Stimulated activated CD8-positive, alpha-beta memory T cell treated with anti-CD3 and anti-CD28 coated beads, Interleukin-4, amount 100 ng/mL, for 48 hours (primary cell): ENCODE data around the gene NPAS1.

ENCODE experiments used
- DNase-seq: peaks from one replicate; pipeline ENCODE4 v3.0.0-alpha.2; 2020

The NPAS1 gene

GRCh38 chr19:47020132-47020805, 632 bp downstream of the NPAS1 start:
- no peak for DNase-seq

GRCh38 chr19:47020992-47021496, 1.4 kb downstream of the NPAS1 start:
- DNase-seq = no peak

GRCh38 chr19:47021536-47022139, 2.0 kb downstream of the NPAS1 start:
- no peak for DNase-seq

- DNase-seq = no peak
These were observed 2.5 kb downstream of the NPAS1 start for GRCh38 chr19:47022140-47022536.

GRCh38 chr19:47022541-47023447, 3.2 kb downstream of the NPAS1 start:
- DNase-seq = no peak

GRCh38 chr19:47023448-47023794, 3.8 kb downstream of the NPAS1 start:
- no peak for DNase-seq

- no peak for DNase-seq
These were observed 4.9 kb downstream of the NPAS1 start for GRCh38 chr19:47024502-47024901.

GRCh38 chr19:47026156-47026555, 6.5 kb downstream of the NPAS1 start:
- DNase-seq = no peak

GRCh38 chr19:47026889-47027288, 7.3 kb downstream of the NPAS1 start:
- DNase-seq = no peak

GRCh38 chr19:47027586-47028088, 8.0 kb downstream of the NPAS1 start:
- no peak for DNase-seq

GRCh38 chr19:47028195-47028601, 8.6 kb downstream of the NPAS1 start:
- DNase-seq = no peak

GRCh38 chr19:47032171-47032811, 12.7 kb downstream of the NPAS1 start:
- peak; percentile 71 for DNase-seq

GRCh38 chr19:47035127-47036096, 15.8 kb downstream of the NPAS1 start:
- DNase-seq = peak; percentile 100

GRCh38 chr19:47036097-47036651, 16.5 kb downstream of the NPAS1 start:
- no peak for DNase-seq

- DNase-seq = no peak
These were observed 18.1 kb downstream of the NPAS1 start for GRCh38 chr19:47037766-47038165.

GRCh38 chr19:47039239-47039874, 19.7 kb downstream of the NPAS1 start:
- no peak for DNase-seq

GRCh38 chr19:47040869-47041268, 21.2 kb downstream of the NPAS1 start:
- DNase-seq = no peak

- no peak for DNase-seq
These were observed 25.6 kb downstream of the NPAS1 start for GRCh38 chr19:47044946-47045866.

GRCh38 chr19:47045867-47046470, 26.3 kb downstream of the NPAS1 start:
- no peak for DNase-seq
